Smooth muscle cell of trachea (primary cell): ENCODE data around the gene GON4L. TPM values are rescaled to one million over a fixed set of nuclear protein-coding genes. Genes with fewer than 3 reads are reported as not detected.

ENCODE experiments used
- total RNA-seq: library from RNA; depleted of rRNA; stranded (reverse); fragments of >200 nt; gene quantifications from 2 replicates; pipeline ENCODE4 v1.2.1, GENCODE V29; 2014

Gene GON4L
- total RNA-seq, result 30.8 and 34.9 TPM in 2 replicates

GRCh38 chr1:155856975-155857930 lies at the start of gene GON4L:
Gene GON4L, minus strand, starts transcription at chr1:155857214. Its CDS starts 3,434 bp downstream, at chr1:155853780.

DNA sequence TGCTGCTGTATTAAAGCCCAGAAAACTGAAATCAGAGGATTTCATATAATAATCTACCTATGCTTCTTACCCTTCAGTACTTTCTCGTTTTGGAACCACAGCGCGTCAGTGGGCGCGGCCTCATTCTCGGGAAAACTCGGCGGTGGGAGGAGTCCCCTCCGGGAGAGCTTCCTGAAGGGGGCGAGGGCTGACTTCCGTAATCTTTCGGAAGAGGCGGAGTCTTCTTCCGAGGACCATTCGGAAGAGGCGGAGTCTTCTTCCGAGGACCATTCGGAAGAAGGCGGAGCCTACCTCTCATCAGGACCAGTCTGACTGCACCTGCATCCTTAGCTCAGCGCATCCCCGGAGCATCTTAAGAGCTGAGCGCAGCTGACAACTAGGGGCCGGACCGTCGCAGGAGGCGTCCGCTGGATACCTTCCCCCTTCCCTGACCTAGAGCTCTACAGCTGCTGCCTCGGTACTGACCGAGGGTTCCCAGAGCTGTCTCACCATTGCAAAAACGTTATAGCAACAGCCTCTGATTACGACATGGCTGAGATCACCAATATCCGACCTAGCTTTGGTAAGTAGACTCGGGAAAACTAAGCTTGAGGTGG lies 2.3 kb upstream of the GON4L start, which contains the start of gene SYT11:
SYT11 (plus strand) TSS at position 334 of the 596 bp plus-strand sequence; CDS start at position 529, 195 bp downstream.

Other genes with a start within 250 kb of the GON4L start
- gene MSTO1, start 247.0 kb downstream of the GON4L start, total RNA-seq, result 23.7 and 25.5 TPM in 2 replicates
- gene YY1AP1, start 168.4 kb downstream of the GON4L start, total RNA-seq, result 43.5 and 74.8 TPM in 2 replicates
- gene DAP3, start 168.1 kb downstream of the GON4L start, total RNA-seq, result 62.5 and 96.4 TPM in 2 replicates
- gene SYT11, start 2.4 kb upstream of the GON4L start, total RNA-seq, result 50.8 and 57.1 TPM in 2 replicates
- 33.4 and 49.2 TPM in 2 replicates for gene RIT1, start 54.1 kb upstream of the GON4L start, total RNA-seq
- 23.1 and 26.5 TPM in 2 replicates for gene KHDC4, start 77.2 kb upstream of the GON4L start, total RNA-seq
- gene RXFP4, start 84.4 kb upstream of the GON4L start, total RNA-seq, result not detected in 2 replicates
- 109 and 173 TPM in 2 replicates for gene ARHGEF2, start 121.3 kb upstream of the GON4L start, total RNA-seq
- 512 and 711 TPM in 2 replicates for gene SSR2, start 163.7 kb upstream of the GON4L start, total RNA-seq
- 10.9 and 12.9 TPM in 2 replicates for gene UBQLN4, start 196.6 kb upstream of the GON4L start, total RNA-seq
- gene LAMTOR2, start 197.6 kb upstream of the GON4L start, total RNA-seq, result 49.6 and 72.1 TPM in 2 replicates
- not detected in 2 replicates for gene RAB25, start 203.9 kb upstream of the GON4L start, total RNA-seq
- gene MEX3A, start 225.3 kb upstream of the GON4L start, total RNA-seq, result 0.73 and 2.0 TPM in 2 replicates